ENCODE measurements around the gene NAB2.
A peak's percentile ranks its signal among the peaks of the same experiment; 100 is the strongest.

The NAB2 gene

GRCh38 chr12:57094208-57095160 is 5.6 kb downstream of the NAB2 start:
- DNase-seq = no peak

GRCh38 chr12:57095440-57095839 is 6.5 kb downstream of the NAB2 start:
- DNase-seq = no peak

DNA sequence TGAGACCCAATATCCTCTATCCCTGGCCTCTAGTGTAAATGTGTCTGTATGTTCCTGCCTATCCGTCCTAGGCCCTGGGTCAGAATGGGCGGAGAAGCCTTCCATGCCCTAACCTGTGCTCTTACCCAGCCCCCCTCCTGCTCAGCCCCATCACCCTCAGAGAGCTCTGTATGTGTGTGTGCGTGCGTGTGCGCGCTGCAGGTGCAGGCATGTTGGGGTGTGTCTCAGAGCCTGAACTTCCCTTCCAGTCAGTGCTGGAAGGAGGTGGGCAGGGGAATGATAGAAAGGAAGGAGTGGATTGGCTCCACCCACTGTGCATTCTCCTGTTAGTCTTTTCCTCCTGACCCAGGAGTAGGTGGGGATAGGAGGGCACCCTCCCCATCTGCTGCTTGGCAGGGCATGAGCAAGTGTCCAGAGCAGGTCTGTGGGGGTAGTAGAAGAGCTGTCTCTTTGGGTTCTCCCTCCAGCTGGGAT is 7.2 kb downstream of the NAB2 start:
- DNase-seq = no peak

- no peak for DNase-seq
These were observed 8.0 kb downstream of the NAB2 start for GRCh38 chr12:57096748-57097553.

DNA sequence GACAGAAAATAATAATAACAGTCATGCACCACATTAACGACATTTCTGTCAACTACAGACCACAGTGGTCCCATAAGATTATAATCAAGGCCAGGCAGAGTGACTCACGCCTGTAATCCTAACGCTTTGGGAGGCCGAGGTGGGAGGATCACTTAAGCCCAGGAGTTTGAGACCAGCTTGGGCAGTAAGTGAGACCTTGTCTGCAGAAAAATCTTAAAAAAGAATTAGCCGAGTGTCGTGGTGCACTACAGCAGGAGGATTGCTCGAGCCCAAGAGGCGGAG is 8.6 kb downstream of the NAB2 start:
- peak; percentile 77 for DNase-seq

DNA sequence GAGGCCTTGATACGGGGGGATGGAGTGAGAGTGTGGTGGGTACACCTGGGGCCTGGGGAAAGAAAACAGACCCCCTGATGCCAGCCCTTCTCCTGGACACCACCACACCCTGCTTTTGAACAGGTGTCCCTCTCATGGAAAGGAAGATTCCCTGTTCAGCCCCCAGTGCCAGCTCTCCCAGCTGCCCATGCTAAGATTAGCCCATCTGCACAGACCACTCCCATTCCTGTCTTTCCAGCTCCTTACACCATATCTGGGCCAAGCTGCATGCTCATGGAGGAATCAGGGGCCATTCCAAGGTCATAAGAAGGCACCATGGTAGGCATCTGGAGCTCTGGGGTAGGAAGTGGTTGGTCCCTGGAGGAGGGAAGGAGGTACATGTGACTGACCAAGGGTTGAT is 9.6 kb downstream of the NAB2 start:
- DNase-seq = no peak

DNA sequence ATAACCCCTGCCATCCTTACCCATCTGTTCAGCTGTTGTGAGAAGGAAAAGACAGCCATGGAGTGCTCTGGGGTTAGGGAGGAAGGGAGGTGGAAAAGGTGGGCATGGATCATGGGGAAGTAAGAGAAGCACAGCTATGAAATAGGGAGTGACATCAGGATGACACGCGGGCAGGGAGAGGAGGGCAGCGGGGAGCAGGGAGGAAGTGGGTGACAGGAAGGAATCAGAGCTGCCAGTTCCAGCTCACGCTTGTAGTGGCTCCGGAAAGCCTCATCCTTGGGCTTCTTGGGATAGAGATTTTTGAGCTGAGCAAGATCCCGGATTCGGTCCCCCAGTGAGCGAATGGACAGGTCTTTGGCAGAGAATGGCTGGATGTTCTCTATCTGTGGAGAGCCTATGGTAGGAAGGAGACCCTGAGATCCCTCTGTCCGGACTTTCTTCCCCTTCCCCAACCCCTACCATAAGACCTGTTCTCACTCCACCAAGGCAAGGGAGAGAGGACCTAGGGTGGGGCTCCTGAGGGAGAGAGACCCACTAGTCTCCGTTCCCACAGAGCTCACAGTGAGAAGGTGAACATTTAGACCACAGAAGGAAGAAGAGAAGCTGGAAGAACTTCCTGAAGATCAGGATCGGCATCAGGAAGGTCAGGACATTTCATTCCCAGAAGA is 10.3 kb downstream of the NAB2 start:
- DNase-seq = no peak

GRCh38 chr12:57099766-57100165 is 10.9 kb downstream of the NAB2 start:
- DNase-seq = no peak

DNA sequence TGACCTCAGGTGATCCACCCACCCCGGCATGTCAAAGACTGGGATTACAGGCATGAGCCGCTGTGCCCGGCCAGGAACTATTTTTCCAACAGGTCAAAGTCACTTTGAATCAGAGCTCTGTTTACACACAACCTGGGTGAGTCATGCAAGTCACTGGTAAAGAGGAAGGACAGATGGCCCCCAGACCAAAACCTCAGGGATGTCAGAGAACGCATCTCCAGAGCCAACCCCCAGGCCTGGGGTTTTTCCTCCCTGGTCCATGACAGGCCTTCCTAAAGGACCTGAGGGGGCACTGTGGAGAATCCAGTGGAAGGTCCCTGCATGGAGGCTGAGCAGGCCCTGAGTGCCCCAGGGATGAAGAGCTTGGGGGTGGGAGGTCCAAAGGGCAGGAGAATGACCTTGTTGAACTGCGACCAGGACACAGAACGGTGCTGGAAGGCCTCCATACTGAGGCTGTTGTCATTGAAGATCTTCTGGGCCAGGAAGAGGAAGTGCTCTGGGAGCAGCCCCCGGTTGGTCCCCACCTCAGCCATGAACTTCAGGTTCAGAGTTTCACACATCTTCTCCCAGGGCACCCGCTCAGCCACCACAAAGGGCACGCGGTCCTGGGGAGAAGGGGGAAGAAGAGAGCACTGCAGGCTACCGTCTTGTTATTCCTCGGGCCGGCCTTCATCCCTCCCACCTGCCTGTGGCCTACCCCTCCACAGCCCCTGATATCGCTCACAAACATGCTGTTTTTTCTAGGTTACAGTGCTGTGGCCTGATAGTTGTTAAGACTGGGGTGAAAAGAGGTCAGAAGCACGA is 13.2 kb downstream of the NAB2 start:
- DNase-seq = peak; percentile 78

GRCh38 chr12:57103856-57104255 is 14.9 kb downstream of the NAB2 start:
- DNase-seq = no peak

DNA sequence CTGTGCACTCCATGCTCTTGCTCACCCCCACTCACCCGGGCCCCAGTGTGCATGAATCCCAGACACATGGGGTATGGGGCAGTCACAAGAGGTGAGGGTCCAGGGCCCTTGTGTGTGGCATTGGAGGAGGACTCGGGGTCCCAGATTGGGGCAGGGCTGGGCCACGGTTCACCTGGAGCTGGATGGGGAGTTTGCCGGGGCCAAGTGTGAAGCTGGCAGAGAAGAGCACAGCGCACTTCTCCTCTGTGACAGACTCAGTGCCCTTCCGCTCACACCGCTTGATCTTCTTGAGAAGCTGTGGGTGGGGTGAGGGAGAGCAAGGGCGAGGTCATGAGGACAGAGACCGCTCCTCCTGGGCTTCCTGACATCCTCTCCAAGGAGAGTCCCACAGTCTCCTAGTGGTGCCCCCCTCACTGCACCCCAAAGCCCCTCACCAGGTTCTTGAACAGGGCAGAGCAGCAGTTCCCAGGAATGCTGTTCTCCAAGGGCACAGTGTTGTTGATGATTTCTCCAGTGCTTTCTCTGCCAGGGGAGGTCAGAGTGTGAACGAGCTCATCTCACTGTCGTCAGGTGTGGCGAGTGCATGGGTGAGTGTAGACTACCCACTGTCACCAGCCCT is 15.5 kb downstream of the NAB2 start:
- no peak for DNase-seq

GRCh38 chr12:57105011-57105753 is 16.3 kb downstream of the NAB2 start:
- no peak for DNase-seq

DNA sequence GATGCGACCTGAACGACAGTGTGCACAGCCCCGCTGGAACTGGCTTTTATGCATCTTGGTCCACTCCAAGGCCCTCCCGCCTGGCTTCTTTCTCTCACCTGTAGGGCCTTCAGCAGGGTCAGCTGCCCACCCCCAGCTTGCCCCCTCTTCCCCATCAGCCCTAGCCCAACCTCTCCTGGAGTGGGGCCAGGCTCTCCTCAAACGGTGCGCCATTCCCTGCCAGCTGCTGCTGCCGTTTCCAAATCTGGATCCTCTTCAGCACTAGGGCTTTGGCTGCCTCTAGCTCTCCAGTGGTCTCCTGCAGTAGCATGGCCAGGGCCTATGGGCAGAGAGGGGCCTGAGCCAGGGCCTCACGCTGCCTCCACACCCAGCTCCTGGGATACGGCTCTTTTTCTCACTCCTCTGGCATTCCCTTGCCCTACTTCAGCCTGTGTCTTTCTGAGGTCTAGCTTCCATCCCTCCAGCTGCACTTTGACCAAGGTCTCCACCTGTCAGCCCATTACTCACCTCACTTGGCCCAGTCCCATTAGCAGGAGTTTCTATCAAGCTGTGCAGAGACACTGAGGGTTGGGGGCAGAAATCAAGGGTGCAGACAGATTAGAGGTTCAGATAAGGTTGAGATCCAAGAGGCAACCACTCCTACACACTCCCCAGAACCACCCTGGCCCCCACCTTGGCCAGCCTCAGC is 17.3 kb downstream of the NAB2 start:
- DNase-seq = no peak

DNA sequence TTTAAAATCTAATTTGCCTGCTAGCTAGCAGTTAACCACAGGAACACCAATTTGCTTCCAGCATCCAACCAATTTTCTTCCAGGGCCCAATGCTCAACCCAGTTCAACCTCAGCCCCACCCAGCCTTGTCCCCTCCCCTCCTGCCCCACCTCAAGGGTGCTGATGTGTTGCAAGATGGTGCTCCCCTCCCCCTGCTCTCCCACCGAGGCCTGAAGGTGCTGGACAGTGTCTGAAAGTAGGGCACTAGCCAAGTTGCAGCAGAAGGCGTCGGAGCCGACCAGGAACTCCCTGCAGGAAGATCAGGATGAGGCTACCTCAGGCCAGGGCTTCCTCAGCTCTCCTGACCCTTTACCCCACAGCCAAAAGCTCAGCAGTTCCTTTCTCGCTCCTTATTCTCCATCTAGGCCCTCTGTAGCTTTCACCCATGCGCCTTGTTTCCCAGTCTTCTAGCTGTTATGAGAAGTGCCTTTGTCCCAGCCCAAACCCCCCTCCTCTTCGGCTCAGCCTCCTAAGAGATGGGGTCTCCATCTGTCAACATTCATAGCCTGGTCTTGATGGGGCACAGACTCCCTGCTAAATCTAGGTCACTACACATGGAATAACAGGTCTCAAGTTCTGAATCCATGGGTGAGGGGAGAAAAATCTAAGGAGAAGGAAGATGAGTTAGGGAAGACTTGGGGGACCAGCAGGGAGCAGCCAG is 18.7 kb downstream of the NAB2 start:
- DNase-seq = no peak

GRCh38 chr12:57109207-57110103 is 20.5 kb downstream of the NAB2 start:
- no peak for DNase-seq

DNA sequence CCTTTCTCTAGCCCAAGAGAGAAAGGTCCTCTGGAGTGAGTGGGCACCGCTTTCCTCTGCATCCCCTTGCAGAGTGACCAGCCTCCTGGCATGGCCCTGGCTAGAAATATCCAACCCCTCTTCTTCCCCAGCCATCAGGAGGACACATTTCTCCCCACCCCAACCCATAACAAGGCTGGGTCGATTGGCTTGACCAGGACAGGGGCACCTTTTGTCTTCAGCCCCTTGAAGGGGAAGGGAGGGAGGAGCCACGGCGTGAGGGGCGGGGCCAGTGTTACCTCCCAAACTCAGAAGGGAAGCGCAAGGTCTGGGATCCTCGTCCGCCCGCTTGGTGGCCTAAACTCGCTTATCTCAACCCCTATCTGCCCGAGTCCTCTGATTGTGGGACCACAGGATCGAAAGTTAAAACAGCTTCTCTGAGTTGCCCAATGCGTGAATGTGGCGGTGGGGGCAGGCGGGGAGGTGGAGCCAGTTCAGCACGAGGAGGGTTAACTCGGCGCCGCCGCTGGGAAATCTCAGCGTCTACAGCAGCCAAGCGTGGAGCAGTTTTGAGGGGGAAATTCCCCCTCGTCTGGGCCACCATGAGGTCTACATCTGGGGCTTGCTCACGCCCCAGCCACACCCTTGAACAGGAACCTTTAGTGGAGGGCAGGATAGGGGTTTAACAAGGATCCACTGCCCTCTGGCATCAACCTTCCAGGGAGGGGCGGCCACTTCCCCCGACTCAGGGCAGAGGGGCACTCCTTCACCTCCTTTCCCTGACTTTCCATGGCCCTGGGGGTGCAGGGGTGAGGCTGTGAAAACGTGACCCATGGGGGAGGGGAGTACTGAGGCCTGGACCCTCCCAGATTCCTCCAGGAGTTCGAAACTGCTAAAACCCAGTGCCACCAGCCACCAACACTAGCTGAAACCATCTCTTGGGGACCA is 21.5 kb downstream of the NAB2 start:
- peak; percentile 90 for DNase-seq

DNA sequence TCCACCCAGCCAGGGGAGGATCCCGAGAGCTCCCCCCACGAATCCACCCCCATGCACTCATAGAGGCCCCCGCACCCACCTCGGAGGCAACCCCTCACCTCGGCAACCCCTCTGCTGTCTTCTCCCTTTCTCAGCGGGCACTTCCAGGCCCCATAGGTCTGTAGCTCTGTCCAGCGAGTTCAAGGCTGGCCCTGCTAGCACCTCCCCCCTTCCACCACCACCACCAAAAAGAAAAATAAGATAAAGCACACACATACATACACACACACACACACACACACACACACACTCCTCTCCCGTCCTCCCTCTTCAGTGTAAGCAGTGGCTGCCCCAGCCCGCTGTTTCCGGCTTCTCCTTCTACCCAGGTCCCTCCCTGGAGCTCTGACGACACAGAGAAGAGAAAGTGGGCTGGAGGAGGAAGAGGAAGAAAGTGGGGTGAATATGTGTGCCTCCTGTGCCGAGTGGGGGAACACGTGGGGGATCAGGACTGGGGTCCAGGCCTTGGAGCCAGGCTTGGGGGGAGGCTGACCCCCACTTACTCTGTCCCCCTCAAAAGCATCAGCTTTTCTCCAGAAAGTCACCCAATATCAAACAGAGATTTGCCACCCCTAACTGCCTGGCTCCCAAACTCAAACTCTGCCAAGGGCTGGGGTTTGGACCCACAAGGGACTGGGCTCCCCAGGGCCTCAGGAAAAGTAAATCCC is 22.3 kb downstream of the NAB2 start, which contains the start of gene STAT6:
TSS of gene STAT6 (minus strand) at position 332 of the 704 bp plus-strand sequence. CDS start 3,084 bp downstream, outside the sequence.
- peak; percentile 91 for DNase-seq
